NT2/D1 (cell line): ENCODE results near the gene UBE3D.

Source experiments
- SUZ12 ChIP-seq: IDR thresholded peaks from 2 replicates; pipeline ENCODE4 v1.6.1; 2011; ENCODE audit not compliant: insufficient read length, insufficient read depth; ENCODE audit errors: extremely low read depth
- YY1 ChIP-seq: IDR thresholded peaks from 2 replicates; pipeline ENCODE4 v1.6.1; 2011; ENCODE audit not compliant: insufficient read length, insufficient read depth
- ZNF274 ChIP-seq: IDR thresholded peaks from 2 replicates; pipeline ENCODE4 v1.6.1; 2011; ENCODE audit warnings: mild to moderate bottlenecking, low read depth, low read length

- TF ChIP-seq ZNF274 (no peak), YY1 (no peak), SUZ12 (no peak)
Observed at GRCh38 chr6:82906951-82907350, 158.7 kb downstream of the UBE3D start.
